Aorta (tissue), 5 donors: Measurements from ENCODE around the gene AK1. TPM values are rescaled to one million over a fixed set of nuclear protein-coding genes. Genes with fewer than 3 reads are reported as not detected.

Experiments used
- ATAC-seq: fragments of 200-7000 bp; cut with Tn5 transposase; one replicate; pipeline ENCODE4 v1.9.1; 2022; ENCODE audit warnings: moderate library complexity; ENCODE audit not compliant: low FRiP score
- DNase-seq, 2 donors: peaks; one replicate each; pipeline ENCODE4 v3.0.0-alpha.2; 2020
- H3K27ac ChIP-seq, 2 donors: one replicate each; pipeline ENCODE4 v1.5.1; 2013; ENCODE audit warnings: low read length in 2 of 2, mild to moderate bottlenecking in 2 of 2, moderate library complexity in 2 of 2, control low read depth in 1 of 2, inconsistent platforms in 1 of 2, low read depth in 1 of 2
- H3K27me3 ChIP-seq, 2 donors: one replicate each; pipeline ENCODE4 v1.6.1; 2013; ENCODE audit warnings: control low read depth in 1 of 2, low read length in 1 of 2, mild to moderate bottlenecking in 1 of 2, moderate library complexity in 1 of 2; ENCODE audit not compliant: insufficient read depth in 2 of 2, control insufficient read depth in 1 of 2
- H3K36me3 ChIP-seq, 2 donors: one replicate each; pipeline ENCODE4 v1.6.1; 2013; ENCODE audit warnings: control low read depth in 1 of 2, low read length in 1 of 2, mild to moderate bottlenecking in 1 of 2; ENCODE audit not compliant: insufficient read depth in 2 of 2, control insufficient read depth in 1 of 2
- H3K4me1 ChIP-seq, 2 donors: one replicate each; pipeline ENCODE4 v1.6.1; 2013; ENCODE audit warnings: low read length in 2 of 2, control low read depth in 1 of 2, mild to moderate bottlenecking in 1 of 2, moderate library complexity in 1 of 2; ENCODE audit not compliant: insufficient read depth in 2 of 2, control insufficient read depth in 1 of 2
- H3K4me3 ChIP-seq, 2 donors: one replicate each; pipeline ENCODE4 v1.5.1; 2013; ENCODE audit warnings: low read length in 2 of 2, control low read depth in 1 of 2, mild to moderate bottlenecking in 1 of 2
- H3K9me3 ChIP-seq: one replicate; pipeline ENCODE4 v1.6.1; 2013; ENCODE audit warnings: mild to moderate bottlenecking, low read length; ENCODE audit not compliant: control insufficient read depth
- WGBS, 2 donors: extraction: QIAGEN DNeasy Blood & Tissue Kit; methylation state at CpG; one replicate each; pipeline ENCODE4 v1.1.7; 2013; 5-methylcytosine and 5-hydroxymethylcytosine counted together
- intact Hi-C, 2 donors: fragments of 100-400 bp; cut with DNase I; formaldehyde crosslinking; loops; one replicate each; pipeline versions ENCODE4 v1.14.2 to v1.15.0; 2022
- polyA plus RNA-seq, 2 donors: library from polyadenylated mRNA; stranded (reverse); fragments of 200-250 nt; gene quantifications; one replicate each; pipeline ENCODE4 v1.2.3, GENCODE V29; 2013
- total RNA-seq, 2 donors: library from RNA; stranded (reverse); fragmentation: NEBNext Ultra II Directional; extraction: Animal tissue kit (Norgen Biotek cat#: 25700); gene quantifications; one replicate each; pipeline ENCODE4 v1.2.1, GENCODE V29; 2021
- donor health status: healthy with polysubstance abuse.
- donor health status: Bipolar disorder and iron deficiency.
- donor health status: DM: no; HTN: no; CAD: no.
- donor health status: DM: no; HTN: no; CAD: no.
- donor health status: DM: yes; HTN: yes; CAD: no.

Gene AK1
- total and polyA plus RNA-seq, 4 donors = 92.4 to 168 (median 105) TPM

DNA sequence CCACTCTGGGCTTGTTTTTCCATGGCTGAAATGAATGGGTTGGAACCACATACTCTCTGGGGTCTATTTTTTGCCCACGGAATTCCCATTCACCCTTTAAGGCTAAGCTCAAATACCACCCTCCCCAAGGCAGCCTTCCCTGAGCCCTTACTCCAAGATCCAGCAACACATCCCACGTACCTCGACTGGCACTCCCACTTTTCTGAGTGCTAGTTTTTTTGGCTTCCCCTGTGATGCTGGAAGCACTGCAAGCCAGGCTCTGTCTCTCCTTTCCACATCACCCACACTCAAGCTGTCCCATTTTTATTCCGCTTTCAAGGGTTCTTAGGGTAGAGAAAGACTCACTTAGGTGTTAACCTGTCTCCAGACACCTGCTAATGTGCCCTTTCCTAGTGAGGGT lies 15.9 kb upstream of the AK1 start:
- intact Hi-C loops = no loop called here
- H3K36me3 ChIP-seq = peaks cover 5 to 25% of the 10 kb centered on the region in 2 donors
- H3K9me3 ChIP-seq = peaks cover 1% of the 10 kb centered on the region
- no peaks in the 10 kb centered on the region for H3K4me1 ChIP-seq
- DNase-seq = no peak
- H3K4me3 ChIP-seq = no peak overlapping the region
- ATAC-seq = no peak
- no peaks in the 10 kb centered on the region for H3K27me3 ChIP-seq
- H3K27ac ChIP-seq = no peak overlapping the region
- 96 to 97% methylated on average over 4 of the region's 4 CpGs for WGBS, 2 donors

DNA sequence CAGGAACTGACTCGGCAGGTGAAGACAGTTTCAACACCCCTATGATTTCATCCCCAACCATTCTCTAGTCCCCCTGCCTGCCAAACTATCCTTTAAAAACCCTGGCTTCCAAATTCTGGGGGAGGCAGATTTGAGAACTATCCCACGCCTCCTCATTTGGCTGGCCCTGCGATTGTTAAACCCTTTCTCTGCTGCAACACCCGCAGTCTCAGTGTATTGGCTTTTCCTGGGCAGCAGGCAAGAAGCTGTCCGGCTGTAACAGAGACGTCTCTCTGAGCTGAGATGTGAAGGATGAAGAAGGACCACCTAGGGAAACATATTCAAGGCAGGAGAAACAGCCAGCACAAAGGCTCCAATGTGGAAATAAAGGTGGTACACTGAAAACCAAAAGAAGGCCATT lies 15.4 kb upstream of the AK1 start:
- intact Hi-C loops = no loop called here
- H3K36me3 ChIP-seq = peaks cover 5 to 25% of the 10 kb centered on the region in 2 donors
- ATAC-seq (no peak), DNase-seq (no peak)
- peaks cover 1% of the 10 kb centered on the region for H3K9me3 ChIP-seq
- H3K4me1 ChIP-seq = no peaks in the 10 kb centered on the region
- WGBS, 2 donors = 85 to 97% methylated on average over 6 of the region's 6 CpGs
- no peak overlapping the region for H3K27ac ChIP-seq
- H3K27me3 ChIP-seq = no peaks in the 10 kb centered on the region
- no peak overlapping the region for H3K4me3 ChIP-seq

DNA sequence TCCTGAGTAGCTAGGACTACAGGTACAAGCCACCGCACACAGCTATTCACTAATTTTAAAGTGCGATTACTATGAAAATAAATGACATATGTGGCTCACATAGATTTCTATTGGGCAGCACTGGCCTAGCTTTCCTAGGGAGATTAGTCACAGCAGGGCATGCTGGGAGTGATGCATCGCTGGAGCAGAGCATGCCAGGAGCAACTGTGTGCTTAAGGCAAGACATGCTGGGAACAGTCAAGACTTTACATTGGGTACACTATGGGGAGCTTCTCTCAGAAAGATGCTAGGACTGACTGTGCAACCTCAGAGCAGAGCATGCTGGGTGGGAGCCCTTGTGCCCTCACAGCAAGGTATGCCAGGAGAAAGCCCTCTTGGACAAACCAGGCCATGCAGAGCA lies 12.6 kb upstream of the AK1 start:
- no peak for ATAC-seq
- intact Hi-C loops = no loop called here
- Histone ChIP-seq H3K4me1 (no peaks in the 10 kb centered on the region), H3K36me3 (peaks cover 5 to 27% of the 10 kb centered on the region in 2 donors), H3K27ac (no peak overlapping the region), H3K27me3 (no peaks in the 10 kb centered on the region), H3K4me3 (no peak overlapping the region), H3K9me3 (peaks cover 1% of the 10 kb centered on the region)
- 79 to 86% methylated on average over 3 of the region's 3 CpGs for WGBS, 2 donors
- no peak for DNase-seq

DNA sequence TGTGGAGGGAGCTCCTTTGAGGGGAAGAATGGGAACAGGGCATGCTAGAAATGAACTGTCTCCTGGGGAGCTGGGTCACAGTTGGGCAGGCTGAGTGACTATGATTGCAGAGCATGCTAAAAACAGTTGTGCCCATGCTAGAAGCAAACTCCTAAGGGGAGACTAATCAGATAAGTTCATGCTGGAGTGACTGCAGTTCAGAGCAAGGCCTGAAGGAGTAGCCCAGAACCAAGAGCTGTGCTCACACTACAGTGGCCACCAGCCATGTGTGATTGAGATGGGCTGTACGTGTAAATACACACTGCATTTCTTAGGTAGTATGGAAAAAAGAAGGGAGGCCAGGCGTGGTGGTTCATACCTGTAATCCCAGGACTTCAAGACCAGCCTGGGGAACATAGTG lies 10.3 kb upstream of the AK1 start:
- H3K27ac ChIP-seq = no peak overlapping the region
- H3K36me3 ChIP-seq = peaks cover under 1 to 13% of the 10 kb centered on the region in 2 donors
- ATAC-seq (no peak), DNase-seq (no peak)
- WGBS, 2 donors = 79 to 86% methylated on average over 2 of the region's 2 CpGs
- intact Hi-C loops = no loop called here
- no peaks in the 10 kb centered on the region for H3K27me3 ChIP-seq
- H3K4me1 ChIP-seq = no peaks in the 10 kb centered on the region
- no peak overlapping the region for H3K4me3 ChIP-seq
- no peaks in the 10 kb centered on the region for H3K9me3 ChIP-seq

DNA sequence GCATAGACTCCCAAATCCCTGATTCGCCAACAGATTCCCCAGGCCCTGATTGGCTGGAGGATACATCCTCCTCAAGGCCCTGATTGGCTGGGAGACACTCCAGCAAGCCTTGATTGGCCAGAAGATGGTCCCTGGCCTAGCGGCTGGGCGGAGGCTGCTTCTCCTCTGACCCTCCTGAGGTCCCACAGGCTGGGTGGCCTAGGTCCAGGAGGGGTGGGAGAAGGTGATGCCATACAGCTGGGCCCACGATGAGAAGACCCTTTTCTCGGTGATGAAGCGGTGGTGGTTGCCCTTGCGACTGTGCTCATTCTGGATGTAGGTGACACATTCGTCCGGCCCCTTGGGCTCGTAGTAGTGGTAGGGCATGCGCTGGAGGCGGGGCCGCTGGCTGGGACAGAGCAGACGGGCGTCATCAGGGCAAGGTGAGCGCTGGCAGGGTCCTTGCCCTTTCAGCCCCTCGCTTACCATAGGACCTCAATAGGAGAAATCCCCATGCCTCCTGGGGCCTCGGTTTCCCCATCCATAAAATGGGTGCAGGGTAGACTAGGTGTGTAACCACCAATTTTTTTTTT lies 9.0 kb upstream of the AK1 start:
- WGBS, 2 donors = 95 to 96% methylated on average over 18 of the region's 18 CpGs
- intact Hi-C loops = no loop called here
- Histone ChIP-seq H3K27me3 (no peaks in the 10 kb centered on the region), H3K36me3 (peaks cover 0 to 11% of the 10 kb centered on the region in 2 donors), H3K4me1 (no peaks in the 10 kb centered on the region), H3K9me3 (no peaks in the 10 kb centered on the region), H3K4me3 (no peak overlapping the region), H3K27ac (no peak overlapping the region)
- ATAC-seq (no peak), DNase-seq (peak in 1 of 2 donors; percentile 69)

DNA sequence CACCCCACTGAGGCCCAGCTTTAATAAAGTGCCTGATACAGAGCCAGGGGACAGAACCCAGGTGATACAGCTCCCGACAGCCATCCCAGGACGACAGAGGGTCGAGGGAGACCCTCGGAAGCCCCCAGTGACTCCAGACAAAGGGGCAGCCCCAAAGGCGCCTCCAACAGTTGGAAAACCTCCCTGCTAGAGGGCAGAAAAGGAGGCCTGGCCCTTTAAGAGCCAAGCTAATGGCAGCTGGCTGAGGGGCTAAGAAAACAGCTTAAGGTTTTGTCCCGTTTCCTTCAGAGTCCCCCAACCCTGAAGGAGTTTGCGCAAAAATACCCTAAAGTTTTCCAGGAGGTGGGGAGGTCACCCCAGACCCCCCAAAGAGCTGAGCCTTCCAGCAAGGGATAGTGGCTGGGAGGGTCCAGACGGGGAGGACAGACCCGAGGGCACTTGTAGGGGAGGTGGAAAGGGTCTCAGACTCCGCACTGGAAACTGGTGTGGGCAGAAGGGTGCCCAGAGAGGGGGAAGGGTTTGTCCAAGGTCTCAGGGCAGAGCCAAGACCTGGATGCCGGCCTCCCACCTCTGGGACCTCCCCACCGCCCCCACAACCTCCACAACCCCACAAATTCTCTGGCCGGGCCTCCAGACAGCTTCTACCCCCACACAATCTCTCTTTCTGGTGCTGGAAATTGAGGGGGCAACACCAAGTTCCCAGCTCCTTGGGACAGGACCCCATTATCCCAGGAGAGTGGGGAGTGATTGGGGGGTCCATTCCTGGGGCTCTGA lies 8.2 kb upstream of the AK1 start:
- intact Hi-C loops = no loop called here
- H3K27ac ChIP-seq = no peak overlapping the region
- no peaks in the 10 kb centered on the region for H3K27me3 ChIP-seq
- no peak for DNase-seq
- peaks cover 0 to 7% of the 10 kb centered on the region in 2 donors for H3K36me3 ChIP-seq
- no peak overlapping the region for H3K4me3 ChIP-seq
- no peaks in the 10 kb centered on the region for H3K9me3 ChIP-seq
- H3K4me1 ChIP-seq = no peaks in the 10 kb centered on the region
- ATAC-seq = no peak
- 77 to 79% methylated on average over 13 of the region's 13 CpGs for WGBS, 2 donors

DNA sequence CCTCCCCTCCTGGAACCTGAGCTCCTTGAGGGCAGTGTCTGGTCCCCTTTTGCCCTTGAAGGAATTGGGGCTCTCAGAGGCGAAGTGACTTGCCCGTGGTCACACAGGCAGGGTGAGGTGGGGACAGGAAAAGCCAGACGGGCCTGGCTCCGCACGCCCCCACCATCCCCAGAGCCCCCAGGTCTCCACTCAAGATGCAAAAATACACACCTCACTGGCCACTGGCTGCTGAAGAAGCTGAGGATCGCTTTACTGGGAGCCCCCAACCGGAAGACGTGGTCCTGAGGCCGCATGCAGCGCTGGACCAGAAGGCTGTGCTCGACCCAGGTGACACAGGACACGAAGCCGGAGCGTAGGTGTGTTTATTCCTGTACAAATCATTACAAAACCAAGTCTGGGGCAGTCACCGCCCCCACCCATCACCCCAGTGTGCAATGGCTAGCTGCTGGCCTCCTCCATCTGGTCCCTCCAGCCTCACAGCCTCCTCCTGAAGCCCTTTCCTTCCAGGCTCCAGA lies 7.6 kb upstream of the AK1 start:
- peaks cover 0 to 3% of the 10 kb centered on the region in 2 donors for H3K36me3 ChIP-seq
- ATAC-seq (no peak), DNase-seq (no peak)
- H3K9me3 ChIP-seq = no peaks in the 10 kb centered on the region
- no peaks in the 10 kb centered on the region for H3K4me1 ChIP-seq
- 78 to 80% methylated on average over 15 of the region's 15 CpGs for WGBS, 2 donors
- intact Hi-C loops = no loop called here
- H3K27me3 ChIP-seq = no peaks in the 10 kb centered on the region
- no peak overlapping the region for H3K27ac ChIP-seq
- H3K4me3 ChIP-seq = no peak overlapping the region

DNA sequence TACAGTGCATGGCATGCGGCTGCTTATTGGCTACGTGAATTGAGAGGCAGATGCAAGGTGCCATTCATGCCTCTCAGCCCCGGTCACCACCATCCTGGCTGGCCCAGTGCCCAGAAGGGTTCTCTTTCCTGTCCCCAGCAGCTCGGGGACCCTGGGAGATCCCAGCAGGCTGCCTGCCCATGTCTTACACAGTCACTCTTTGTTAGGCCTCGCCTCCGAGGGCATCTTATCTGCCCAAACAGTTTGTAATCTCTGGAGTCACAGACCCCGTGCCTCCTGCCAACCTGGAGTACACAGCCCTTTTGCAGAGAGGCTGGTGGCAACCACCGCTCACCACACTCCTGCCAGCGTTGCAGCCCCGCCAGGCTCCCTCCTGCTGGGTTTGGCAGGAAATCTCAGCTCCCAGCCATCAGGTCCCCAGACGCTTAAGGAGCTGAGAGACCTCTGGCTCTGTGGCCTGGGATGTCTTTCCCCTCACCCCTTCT lies 7.0 kb upstream of the AK1 start:
- H3K27me3 ChIP-seq = no peaks in the 10 kb centered on the region
- DNase-seq (peak; percentile 76 to 85), ATAC-seq (peak; percentile 49)
- no peaks in the 10 kb centered on the region for H3K4me1 ChIP-seq
- no peak overlapping the region for H3K4me3 ChIP-seq
- 4 to 12% methylated on average over 11 of the region's 11 CpGs for WGBS, 2 donors
- H3K36me3 ChIP-seq = peaks cover 0 to 3% of the 10 kb centered on the region in 2 donors
- H3K27ac ChIP-seq = no peak overlapping the region
- no peaks in the 10 kb centered on the region for H3K9me3 ChIP-seq
- intact Hi-C loops = no loop called here

DNA sequence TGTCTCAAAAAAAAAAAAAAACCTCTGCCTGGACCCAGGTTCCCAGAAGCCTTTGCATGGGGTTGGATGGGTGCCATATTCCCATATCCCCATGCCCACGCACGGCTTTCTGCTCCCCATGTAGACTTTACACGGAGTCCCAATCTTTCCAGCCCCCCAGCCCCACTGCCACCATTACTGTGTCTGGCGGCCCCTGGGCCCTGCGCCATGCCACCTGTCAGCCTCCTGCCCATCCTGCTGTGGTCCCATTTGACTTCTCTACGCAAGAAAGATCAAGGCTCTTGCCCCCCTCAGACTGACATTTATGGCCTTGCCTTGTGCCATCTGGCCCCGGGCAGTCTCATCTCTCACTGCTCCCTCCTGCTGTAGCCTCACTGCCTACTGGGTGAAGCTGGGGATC lies 6.5 kb upstream of the AK1 start:
- ATAC-seq (no peak), DNase-seq (no peak)
- Histone ChIP-seq H3K27me3 (no peaks in the 10 kb centered on the region), H3K9me3 (no peaks in the 10 kb centered on the region), H3K27ac (no peak overlapping the region), H3K4me1 (no peaks in the 10 kb centered on the region), H3K4me3 (no peak overlapping the region), H3K36me3 (peaks cover 0 to 3% of the 10 kb centered on the region in 2 donors)
- 56 to 67% methylated on average over 7 of the region's 7 CpGs for WGBS, 2 donors
- intact Hi-C loops = no loop called here
